Measurements from ENCODE around the gene PPP4C. TPM values are rescaled to one million over a fixed set of nuclear protein-coding genes. Genes with fewer than 3 reads are reported as not detected.
"Not testable (repeated sequence)": the region's sequence is repeated elsewhere in the genome, so short reads cannot be mapped to it uniquely, and the experiment has no call there.

PPP4C gene
- total and polyA plus RNA-seq, 3 experiments from 2014 or later = 137 to 201 (median 149) TPM

DNA sequence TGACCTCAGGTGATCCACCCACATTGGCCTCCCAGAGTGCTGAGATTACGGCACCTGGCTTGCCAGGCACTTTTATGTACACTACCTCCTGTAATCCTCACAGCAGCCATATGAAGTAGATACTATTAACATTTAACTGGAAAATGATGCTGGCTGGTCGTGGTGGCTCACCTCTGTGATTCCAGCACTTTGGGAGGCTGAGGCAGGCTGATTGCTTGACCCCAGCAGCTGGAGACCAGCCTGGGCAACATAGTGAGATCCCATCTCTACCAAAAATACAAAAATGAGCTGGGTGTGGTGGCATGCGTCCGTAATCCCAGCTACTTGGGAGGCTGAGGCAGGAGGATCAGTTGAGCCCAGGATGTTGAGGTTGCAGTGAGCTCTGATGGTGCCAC, 49.2 kb downstream of the PPP4C start:
- ChIA-PET POLR2A (interaction anchor here (1.1 kb wide), 1 partner anchor 10 kb away, joined by 3 read pairs; no protein-coding TSS in a partner anchor), CTCF (interaction anchor here (1.0 to 1.8 kb wide), 2 partner anchors 18 to 60 kb away, joined by 3 to 4 read pairs; partner anchors contain the start of gene ALDOA)
- Histone ChIP-seq H3K9me3 (ENCODE audit: low read length) (no peaks in the 10 kb centered on the region), H3K36me3 (ENCODE audit: insufficient read depth, low read length) (no peaks in the 10 kb centered on the region), H3K4me1 (ENCODE audit: insufficient read depth, low read length) (peaks cover 11% of the 10 kb centered on the region), H3K27me3 (ENCODE audit: insufficient read depth, low read length, poor library complexity, severe bottlenecking) (no peaks in the 10 kb centered on the region), H3K4me3 (ENCODE audit: low read length) (no peak overlapping the region), H3K27ac (ENCODE audit: low read depth, low read length) (no peak overlapping the region)
- no peak overlapping the region for H3K27ac Mint-ChIP-seq
- no peaks in the 10 kb centered on the region for H3K27me3 Mint-ChIP-seq
- H3K36me3 Mint-ChIP-seq = peaks cover 0 to 7% (median 0%) of the 10 kb centered on the region in 3 donors
- no peak for DNase-seq
- H3K4me1 Mint-ChIP-seq = peaks cover 19 to 27% (median 22%) of the 10 kb centered on the region in 3 donors
- H3K9me3 Mint-ChIP-seq = no peaks in the 10 kb centered on the region
- no peak overlapping the region for H3K4me3 Mint-ChIP-seq

DNA sequence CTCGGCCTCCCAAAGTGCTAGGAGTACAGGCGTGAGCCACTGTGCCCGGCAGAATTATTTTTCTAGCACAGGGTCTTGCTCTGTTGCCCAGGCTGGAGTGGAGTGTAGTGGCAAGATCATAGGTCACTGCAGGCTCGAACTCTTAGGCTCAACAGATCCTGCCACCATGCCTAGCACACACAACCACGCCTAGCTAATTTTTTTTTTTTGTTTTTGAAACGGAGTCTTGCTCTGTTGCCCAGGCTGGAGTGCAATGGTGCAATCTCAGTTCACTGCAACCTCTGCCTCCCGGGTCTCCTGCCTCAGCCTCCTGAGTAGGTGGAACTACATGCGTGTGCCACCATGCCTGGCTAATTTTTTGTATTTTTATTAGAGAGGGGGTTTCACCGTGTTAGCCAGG, 49.9 kb downstream of the PPP4C start:
- H3K4me3 ChIP-seq (ENCODE audit: low read length); DNase-seq; H3K27me3 ChIP-seq (ENCODE audit: insufficient read depth, low read length, poor library complexity, severe bottlenecking); H3K9me3 Mint-ChIP-seq; H3K4me3 Mint-ChIP-seq; H3K36me3 Mint-ChIP-seq; H3K9me3 ChIP-seq (ENCODE audit: low read length); H3K27me3 Mint-ChIP-seq; H3K27ac Mint-ChIP-seq; H3K27ac ChIP-seq (ENCODE audit: low read depth, low read length); POLR2A ChIA-PET; H3K36me3 ChIP-seq (ENCODE audit: insufficient read depth, low read length): not testable (repeated sequence)
- CTCF ChIA-PET = interaction anchor here (1.3 kb wide), 1 partner anchor 12 kb away, joined by 4 read pairs; no protein-coding TSS in a partner anchor
- peaks cover 15 to 23% (median 16%) of the 10 kb centered on the region in 3 donors for H3K4me1 Mint-ChIP-seq
- H3K4me1 ChIP-seq (ENCODE audit: insufficient read depth, low read length) = peaks cover 11% of the 10 kb centered on the region

GRCh38 chr16:30127993-30128392, 52.2 kb downstream of the PPP4C start:
- CTCF ChIA-PET = interaction anchor here (2.3 to 5.1 kb wide), 2 partner anchors 15 to 35 kb away, joined by 5 to 23 read pairs; partner anchors contain the start of genes GDPD3 and TBX6
- Mint-ChIP-seq H3K27ac (no peak overlapping the region), H3K9me3 (peaks cover 0 to 19% (median 6%) of the 10 kb centered on the region in 5 donors)

GRCh38 chr16:30131869-30132475, 56.2 kb downstream of the PPP4C start:
- H3K4me1 ChIP-seq (ENCODE audit: insufficient read depth, low read length) = no peaks in the 10 kb centered on the region
- no peak overlapping the region for H3K27ac ChIP-seq (ENCODE audit: low read depth, low read length)
- no peaks in the 10 kb centered on the region for H3K36me3 ChIP-seq (ENCODE audit: insufficient read depth, low read length)
- peaks cover 2 to 6% (median 5%) of the 10 kb centered on the region in 3 donors for H3K4me1 Mint-ChIP-seq
- no peak overlapping the region for H3K4me3 ChIP-seq (ENCODE audit: low read length)
- no peak overlapping the region for H3K4me3 Mint-ChIP-seq
- H3K27me3 ChIP-seq (ENCODE audit: insufficient read depth, low read length, poor library complexity, severe bottlenecking) = no peaks in the 10 kb centered on the region
- ChIA-PET CTCF (interaction anchor here (1.1 kb wide), 1 partner anchor 9 kb away, joined by 3 read pairs; no protein-coding TSS in a partner anchor), POLR2A (interaction anchor here (2.1 kb wide), 1 partner anchor 51 kb away, joined by 6 read pairs; the partner anchor contains the start of gene CORO1A)
- peaks cover 0 to 19% (median 6%) of the 10 kb centered on the region in 5 donors for H3K9me3 Mint-ChIP-seq
- H3K27ac Mint-ChIP-seq = peak overlapping the region in 1 of 8 donors; percentile 64
- no peaks in the 10 kb centered on the region for H3K27me3 Mint-ChIP-seq
- H3K36me3 Mint-ChIP-seq = peaks cover 0 to 4% (median 0%) of the 10 kb centered on the region in 3 donors
- no peak for DNase-seq
- no peaks in the 10 kb centered on the region for H3K9me3 ChIP-seq (ENCODE audit: low read length)

More at GRCh38 chr16:30127993-30128392, 52.2 kb downstream of the PPP4C start:
- Histone ChIP-seq H3K36me3 (ENCODE audit: insufficient read depth, low read length) (no peaks in the 10 kb centered on the region), H3K4me1 (ENCODE audit: insufficient read depth, low read length) (peaks cover 4% of the 10 kb centered on the region), H3K9me3 (ENCODE audit: low read length) (no peaks in the 10 kb centered on the region), H3K27ac (ENCODE audit: low read depth, low read length) (no peak overlapping the region), H3K27me3 (ENCODE audit: insufficient read depth, low read length, poor library complexity, severe bottlenecking) (no peaks in the 10 kb centered on the region), H3K4me3 (ENCODE audit: low read length) (no peak overlapping the region)
- H3K4me3 Mint-ChIP-seq = no peak overlapping the region
- no peaks in the 10 kb centered on the region for H3K36me3 Mint-ChIP-seq
- POLR2A ChIA-PET = no interaction called here
- DNase-seq = no peak
- H3K4me1 Mint-ChIP-seq = peaks cover 5 to 8% (median 7%) of the 10 kb centered on the region in 3 donors
- H3K27me3 Mint-ChIP-seq = no peaks in the 10 kb centered on the region

- H3K9me3 ChIP-seq (ENCODE audit: low read length) = no peaks in the 10 kb centered on the region
- H3K9me3 Mint-ChIP-seq = peaks cover 0 to 19% (median 6%) of the 10 kb centered on the region in 5 donors
- H3K27me3 Mint-ChIP-seq = no peaks in the 10 kb centered on the region
- no peaks in the 10 kb centered on the region for H3K36me3 ChIP-seq (ENCODE audit: insufficient read depth, low read length)
- H3K27ac ChIP-seq (ENCODE audit: low read depth, low read length) = no peak overlapping the region
- ChIA-PET CTCF (interaction anchor here (1.1 kb wide), 1 partner anchor 8 kb away, joined by 3 read pairs; no protein-coding TSS in a partner anchor), POLR2A (no interaction called here)
- H3K4me3 ChIP-seq (ENCODE audit: low read length) = no peak overlapping the region
- peaks cover 2 to 6% (median 5%) of the 10 kb centered on the region in 3 donors for H3K4me1 Mint-ChIP-seq
- no peaks in the 10 kb centered on the region for H3K4me1 ChIP-seq (ENCODE audit: insufficient read depth, low read length)
- peaks cover 0 to 4% (median 0%) of the 10 kb centered on the region in 3 donors for H3K36me3 Mint-ChIP-seq
- no peak overlapping the region for H3K4me3 Mint-ChIP-seq
- H3K27ac Mint-ChIP-seq = no peak overlapping the region
- no peaks in the 10 kb centered on the region for H3K27me3 ChIP-seq (ENCODE audit: insufficient read depth, low read length, poor library complexity, severe bottlenecking)
- DNase-seq = no peak
Measured at GRCh38 chr16:30132591-30132990, 56.8 kb downstream of the PPP4C start.

Other genes with a start within 250 kb of the PPP4C start
- 10 to 100 TPM; 63.9 to 68.4 TPM for gene CDIPT, start 212.8 kb upstream of the PPP4C start, total RNA-seq
- 109 TPM for gene CDIPT, start 212.8 kb upstream of the PPP4C start, polyA plus RNA-seq
- gene SEZ6L2, start 176.4 kb upstream of the PPP4C start, total RNA-seq = under 1 TPM; 0.07 to 0.15 TPM
- gene SEZ6L2, start 176.4 kb upstream of the PPP4C start, polyA plus RNA-seq = not detected
- gene ASPHD1, start 175.5 kb upstream of the PPP4C start, total RNA-seq = 1 to 10 TPM; 1.2 to 1.7 TPM
- not detected for gene ASPHD1, start 175.5 kb upstream of the PPP4C start, polyA plus RNA-seq
- 10 to 100 TPM; 35.7 to 37.1 TPM for gene KCTD13, start 149.8 kb upstream of the PPP4C start, total RNA-seq
- 15.9 TPM for gene KCTD13, start 149.8 kb upstream of the PPP4C start, polyA plus RNA-seq
- 10 to 100 TPM; 36.8 to 43.4 TPM for gene TMEM219, start 113.9 kb upstream of the PPP4C start, total RNA-seq
- 168 TPM for gene TMEM219, start 113.9 kb upstream of the PPP4C start, polyA plus RNA-seq
- 10 to 100 TPM; 41.8 to 44.3 TPM for gene TAOK2, start 102.1 kb upstream of the PPP4C start, total RNA-seq
- 7.1 TPM for gene TAOK2, start 102.1 kb upstream of the PPP4C start, polyA plus RNA-seq
- 10 to 100 TPM; 45.6 to 48.0 TPM for gene HIRIP3, start 80.4 kb upstream of the PPP4C start, total RNA-seq
- gene HIRIP3, start 80.4 kb upstream of the PPP4C start, polyA plus RNA-seq = 22.0 TPM
- gene INO80E, start 79.8 kb upstream of the PPP4C start, total RNA-seq = 100 to 1,000 TPM; 121 to 123 TPM
- gene INO80E, start 79.8 kb upstream of the PPP4C start, polyA plus RNA-seq = 6.5 TPM
- under 1 TPM; 0.13 to 0.42 TPM for gene DOC2A, start 65.0 kb upstream of the PPP4C start, total RNA-seq
- gene DOC2A, start 65.0 kb upstream of the PPP4C start, polyA plus RNA-seq = not detected
- gene C16orf92, start 52.8 kb upstream of the PPP4C start, total RNA-seq = not detected
- gene C16orf92, start 52.8 kb upstream of the PPP4C start, polyA plus RNA-seq = not detected
- gene TLCD3B, start 44.7 kb upstream of the PPP4C start, total RNA-seq = under 1 TPM; 0.55 to 0.84 TPM
- gene TLCD3B, start 44.7 kb upstream of the PPP4C start, polyA plus RNA-seq = not detected
- 1,000 to 10,000 TPM; 1,907 to 1,909 TPM for gene ALDOA, start 10.2 kb upstream of the PPP4C start, total RNA-seq
- 1,157 TPM for gene ALDOA, start 10.2 kb upstream of the PPP4C start, polyA plus RNA-seq
- under 1 TPM; 0.71 to 0.83 TPM for gene TBX6, start 15.9 kb downstream of the PPP4C start, total RNA-seq
- not detected for gene TBX6, start 15.9 kb downstream of the PPP4C start, polyA plus RNA-seq
- gene YPEL3, start 20.2 kb downstream of the PPP4C start, total RNA-seq = 10 to 100 TPM; 32.6 to 36.1 TPM
- gene YPEL3, start 20.2 kb downstream of the PPP4C start, polyA plus RNA-seq = 326 TPM
- 1 to 10 TPM; 4.7 to 5.3 TPM for gene GDPD3, start 37.5 kb downstream of the PPP4C start, total RNA-seq
- not detected for gene GDPD3, start 37.5 kb downstream of the PPP4C start, polyA plus RNA-seq
- 10 to 100 TPM; 38.3 to 43.0 TPM for gene MAPK3, start 47.2 kb downstream of the PPP4C start, total RNA-seq
- gene MAPK3, start 47.2 kb downstream of the PPP4C start, polyA plus RNA-seq = 7.0 TPM
- gene CORO1A, start 107.6 kb downstream of the PPP4C start, total RNA-seq = 100 to 1,000 TPM; 889 to 952 TPM
- gene CORO1A, start 107.6 kb downstream of the PPP4C start, polyA plus RNA-seq = 1,446 TPM
- 100 to 1,000 TPM; 268 to 271 TPM for gene BOLA2B, start 117.7 kb downstream of the PPP4C start, total RNA-seq
- gene BOLA2B, start 117.7 kb downstream of the PPP4C start, polyA plus RNA-seq = 208 TPM
- 10 to 100 TPM; 63.6 to 70.9 TPM for gene SLX1A, start 117.9 kb downstream of the PPP4C start, total RNA-seq
- 68.8 TPM for gene SLX1A, start 117.9 kb downstream of the PPP4C start, polyA plus RNA-seq
- gene SULT1A3, start 123.3 kb downstream of the PPP4C start, total RNA-seq = 10 to 100 TPM; 12.7 to 17.6 TPM
- 1.4 TPM for gene SULT1A3, start 123.3 kb downstream of the PPP4C start, polyA plus RNA-seq
- 10 to 100 TPM; 10.2 to 12.0 TPM for gene NPIPB13, start 172.5 kb downstream of the PPP4C start, total RNA-seq
- gene NPIPB13, start 172.5 kb downstream of the PPP4C start, polyA plus RNA-seq = 1.2 TPM

Data from CD8-positive, alpha-beta memory T cell (primary cell).